Fibroblast of upper back skin (primary cell): ENCODE results near the gene FSTL3.
"Not testable (repeated sequence)": the region's sequence is repeated elsewhere in the genome, so short reads cannot be mapped to it uniquely, and the experiment has no call there.

Experiments
- DNase-seq: peaks from one replicate; pipeline ENCODE4 v3.0.0-alpha.2; 2013

FSTL3 gene

GRCh38 chr19:686589-687297 is 10.6 kb downstream of the FSTL3 start:
- DNase-seq, result no peak

GRCh38 chr19:687569-688166 is 11.5 kb downstream of the FSTL3 start:
- DNase-seq, result no peak

- no peak for DNase-seq
Measured at GRCh38 chr19:688214-688613, 12.0 kb downstream of the FSTL3 start.

GRCh38 chr19:688992-689391 is 12.8 kb downstream of the FSTL3 start:
- no peak for DNase-seq

GRCh38 chr19:690203-690602 is 14.0 kb downstream of the FSTL3 start:
- DNase-seq, result no peak

GRCh38 chr19:694481-695351 is 18.5 kb downstream of the FSTL3 start:
- no peak for DNase-seq

GRCh38 chr19:695352-695949 is 19.3 kb downstream of the FSTL3 start, which contains the start of gene PRSS57:
Gene PRSS57, minus strand, starts transcription at chr19:695452. Its CDS starts 22 bp downstream, at chr19:695430.
- DNase-seq, result no peak

GRCh38 chr19:698529-698928 is 22.3 kb downstream of the FSTL3 start:
- not testable (repeated sequence) for DNase-seq

GRCh38 chr19:699885-700284 is 23.7 kb downstream of the FSTL3 start:
- DNase-seq, result not testable (repeated sequence)

- not testable (repeated sequence) for DNase-seq
Measured at GRCh38 chr19:702847-703246, 26.7 kb downstream of the FSTL3 start.

- no peak for DNase-seq
Measured at GRCh38 chr19:703329-703650, 27.1 kb downstream of the FSTL3 start.

- no peak for DNase-seq
Measured at GRCh38 chr19:703651-704446, 27.7 kb downstream of the FSTL3 start.

- no peak for DNase-seq
Measured at GRCh38 chr19:704447-704741, 28.2 kb downstream of the FSTL3 start.

GRCh38 chr19:708154-709143 is 32.3 kb downstream of the FSTL3 start, which contains the start of gene PALM:
Gene PALM, plus strand, starts transcription at chr19:708935. Its CDS starts 212 bp downstream, at chr19:709147.
- DNase-seq, result no peak

- no peak for DNase-seq
Measured at GRCh38 chr19:709196-709964, 33.2 kb downstream of the FSTL3 start.

GRCh38 chr19:709965-710571 is 33.9 kb downstream of the FSTL3 start:
- DNase-seq, result no peak

GRCh38 chr19:710767-711166 is 34.6 kb downstream of the FSTL3 start:
- DNase-seq, result no peak

- no peak for DNase-seq
Measured at GRCh38 chr19:711254-711653, 35.1 kb downstream of the FSTL3 start.

- no peak for DNase-seq
Measured at GRCh38 chr19:715347-715746, 39.2 kb downstream of the FSTL3 start.
